22Rv1 (cell line): Measurements from ENCODE around the gene ACTN3.
"Not testable (repeated sequence)": the region's sequence is repeated elsewhere in the genome, so short reads cannot be mapped to it uniquely, and the experiment has no call there.

Source experiments
- H3K27ac ChIP-seq: fragments of 450-650 bp; 2 replicates; pipeline ENCODE4 v1.5.1; 2017
- ZFX ChIP-seq: fragments of 450-650 bp; IDR thresholded peaks from 2 replicates; pipeline ENCODE4 v1.6.1; 2017; ENCODE audit warnings: antibody characterized with exemption, borderline replicate concordance
- TF ChIP-seq, protein P1 (sequence below): fragments of 450-650 bp; IDR thresholded peaks from 2 replicates; pipeline ENCODE4 v1.5.1; 2017; ENCODE audit warnings: mild to moderate bottlenecking

ACTN3 gene

DNA sequence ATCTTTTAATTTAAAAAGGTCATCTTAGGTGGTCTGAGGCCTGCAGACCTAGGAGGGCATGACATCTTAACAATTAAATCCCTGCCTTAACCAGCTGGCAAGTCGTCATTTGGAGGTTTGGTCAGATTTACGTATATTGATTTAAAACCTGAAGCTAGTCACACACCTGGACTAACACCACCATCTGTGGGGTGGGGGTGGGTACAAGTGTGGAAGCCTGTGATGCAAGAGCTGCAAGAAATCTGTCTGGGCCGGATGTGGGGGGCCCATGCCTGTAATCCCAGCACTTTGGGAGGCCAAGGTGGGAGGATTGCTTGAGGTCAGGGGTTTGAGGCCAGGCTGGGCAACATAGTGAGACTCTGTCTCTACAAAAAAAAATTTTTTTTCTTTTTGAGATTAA, 34.6 kb downstream of the ACTN3 start:
- TF ChIP-seq, protein P1, sequence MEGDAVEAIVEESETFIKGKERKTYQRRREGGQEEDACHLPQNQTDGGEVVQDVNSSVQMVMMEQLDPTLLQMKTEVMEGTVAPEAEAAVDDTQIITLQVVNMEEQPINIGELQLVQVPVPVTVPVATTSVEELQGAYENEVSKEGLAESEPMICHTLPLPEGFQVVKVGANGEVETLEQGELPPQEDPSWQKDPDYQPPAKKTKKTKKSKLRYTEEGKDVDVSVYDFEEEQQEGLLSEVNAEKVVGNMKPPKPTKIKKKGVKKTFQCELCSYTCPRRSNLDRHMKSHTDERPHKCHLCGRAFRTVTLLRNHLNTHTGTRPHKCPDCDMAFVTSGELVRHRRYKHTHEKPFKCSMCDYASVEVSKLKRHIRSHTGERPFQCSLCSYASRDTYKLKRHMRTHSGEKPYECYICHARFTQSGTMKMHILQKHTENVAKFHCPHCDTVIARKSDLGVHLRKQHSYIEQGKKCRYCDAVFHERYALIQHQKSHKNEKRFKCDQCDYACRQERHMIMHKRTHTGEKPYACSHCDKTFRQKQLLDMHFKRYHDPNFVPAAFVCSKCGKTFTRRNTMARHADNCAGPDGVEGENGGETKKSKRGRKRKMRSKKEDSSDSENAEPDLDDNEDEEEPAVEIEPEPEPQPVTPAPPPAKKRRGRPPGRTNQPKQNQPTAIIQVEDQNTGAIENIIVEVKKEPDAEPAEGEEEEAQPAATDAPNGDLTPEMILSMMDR = no peak
- TF ChIP-seq ZFX = no peak
- no peak overlapping the region for H3K27ac ChIP-seq

DNA sequence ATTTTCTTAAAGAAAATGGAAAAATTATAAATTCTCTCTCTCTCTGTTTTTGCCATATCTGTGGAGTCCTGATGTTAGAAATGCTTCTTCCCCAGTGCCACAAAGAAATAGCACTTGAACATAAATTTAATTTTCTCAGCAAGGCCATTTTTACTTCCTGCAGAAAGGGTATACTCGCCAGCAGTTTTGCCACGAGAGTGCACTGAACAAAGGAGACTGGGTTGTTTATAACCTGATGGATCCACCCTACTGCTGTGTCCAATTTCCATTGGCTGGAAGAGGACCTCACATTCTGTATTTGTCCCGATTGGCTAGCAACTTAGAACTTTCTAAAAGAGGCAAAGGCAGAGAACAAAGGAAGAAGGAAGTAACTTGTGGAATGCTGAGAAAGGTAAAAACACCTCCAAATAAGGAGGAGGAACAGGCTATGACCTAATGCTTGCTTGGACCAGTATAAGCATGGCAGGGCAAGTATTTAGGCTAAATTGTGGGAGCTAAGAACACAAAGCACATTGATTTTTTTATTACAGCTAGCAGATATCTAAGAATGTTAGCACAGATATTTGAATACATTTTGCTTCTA, 36.0 kb downstream of the ACTN3 start:
- H3K27ac ChIP-seq = not testable (repeated sequence)

DNA sequence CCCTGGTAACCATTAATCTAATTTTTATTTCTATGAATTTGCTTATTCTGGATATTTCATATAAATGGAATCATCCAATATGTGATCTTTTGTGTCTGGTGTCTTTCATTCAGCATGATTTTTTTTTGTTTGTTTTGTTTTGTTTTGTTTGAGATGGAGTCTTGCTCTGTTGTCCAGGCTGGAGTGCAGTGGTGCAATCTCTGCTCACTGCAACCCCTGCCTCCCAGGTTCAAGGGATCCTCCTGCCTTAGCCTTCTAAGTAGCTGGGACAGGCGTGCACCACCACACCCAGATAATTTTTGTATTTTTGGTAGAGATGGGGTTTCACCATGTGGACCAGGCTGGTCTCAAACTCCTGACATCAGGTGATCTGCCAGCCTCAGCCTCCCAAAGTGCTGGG, 38.7 kb downstream of the ACTN3 start:
- H3K27ac ChIP-seq = not testable (repeated sequence)

DNA sequence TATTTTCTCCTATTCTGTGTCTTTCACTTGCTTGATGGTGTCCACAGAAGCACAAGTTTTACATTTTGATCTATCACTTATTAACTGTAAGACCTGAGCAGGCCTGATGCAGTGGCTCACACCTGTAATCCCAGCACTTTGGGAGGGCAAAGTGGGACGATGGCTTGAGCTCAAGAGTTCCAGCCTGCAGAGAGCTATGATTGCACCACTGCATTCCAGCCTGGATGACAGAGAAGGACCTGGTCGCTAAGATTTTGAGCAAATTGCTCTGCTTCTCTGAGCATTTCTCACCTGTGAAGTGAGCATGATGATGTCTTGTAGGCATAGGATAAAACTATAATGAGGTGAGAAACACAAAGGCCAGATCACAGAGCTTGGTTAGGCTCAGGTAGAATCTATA, 39.4 kb downstream of the ACTN3 start:
- no peak for TF ChIP-seq ZFX
- TF ChIP-seq, protein P1 = no peak
- no peak overlapping the region for H3K27ac ChIP-seq

DNA sequence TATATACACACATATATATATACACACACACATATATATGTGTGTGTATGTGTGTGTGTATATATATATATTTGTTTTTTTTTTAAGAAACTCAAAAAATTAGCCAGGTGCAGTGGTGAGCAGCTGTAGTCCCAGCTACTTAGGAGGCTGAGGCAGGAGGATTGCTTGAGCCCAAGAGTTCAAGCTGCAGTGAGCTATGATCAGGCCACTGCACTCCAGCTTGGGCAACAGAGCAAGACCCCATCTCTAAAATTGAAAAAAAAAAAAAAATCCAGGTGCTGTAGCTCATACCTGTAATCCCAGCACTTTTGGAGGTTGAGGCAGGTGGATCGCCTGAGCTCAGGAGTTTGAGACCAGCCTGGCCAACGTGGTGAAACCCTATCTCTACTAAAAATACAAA, 42.6 kb downstream of the ACTN3 start:
- not testable (repeated sequence) for H3K27ac ChIP-seq

DNA sequence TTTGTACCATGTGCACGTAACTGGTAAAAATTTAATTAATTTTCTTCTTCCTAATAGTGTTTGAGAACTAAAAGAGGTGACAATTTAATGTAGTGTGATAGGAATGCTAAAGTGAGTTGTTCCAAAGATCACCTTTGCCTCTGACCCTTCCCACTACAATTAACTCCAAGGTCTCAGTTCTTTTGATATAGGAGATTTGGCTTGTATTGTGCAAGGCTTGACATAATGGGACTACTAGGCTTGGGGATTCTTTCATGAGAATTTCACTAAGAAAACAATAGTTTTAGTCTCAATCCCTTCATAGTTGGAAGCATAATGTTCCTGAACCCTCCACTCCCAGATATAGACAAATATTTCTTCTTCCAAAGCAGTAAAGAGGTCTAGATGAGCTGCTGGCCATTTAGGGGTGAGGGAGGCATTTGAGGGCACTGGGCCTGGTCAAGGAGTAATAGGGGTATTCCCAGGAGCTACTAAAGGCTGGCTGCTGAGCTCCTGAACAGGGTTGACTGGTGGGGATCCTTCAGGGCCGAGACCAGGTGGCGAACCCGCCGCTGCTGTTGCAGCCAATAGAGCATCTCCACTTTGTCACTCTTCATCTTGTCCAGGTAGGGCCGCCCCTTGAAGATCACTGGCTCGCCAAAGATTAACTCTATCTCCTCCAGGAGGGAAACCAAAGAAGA, 43.4 kb downstream of the ACTN3 start:
- no peak for TF ChIP-seq ZFX
- TF ChIP-seq, protein P1 = no peak
- H3K27ac ChIP-seq = no peak overlapping the region

DNA sequence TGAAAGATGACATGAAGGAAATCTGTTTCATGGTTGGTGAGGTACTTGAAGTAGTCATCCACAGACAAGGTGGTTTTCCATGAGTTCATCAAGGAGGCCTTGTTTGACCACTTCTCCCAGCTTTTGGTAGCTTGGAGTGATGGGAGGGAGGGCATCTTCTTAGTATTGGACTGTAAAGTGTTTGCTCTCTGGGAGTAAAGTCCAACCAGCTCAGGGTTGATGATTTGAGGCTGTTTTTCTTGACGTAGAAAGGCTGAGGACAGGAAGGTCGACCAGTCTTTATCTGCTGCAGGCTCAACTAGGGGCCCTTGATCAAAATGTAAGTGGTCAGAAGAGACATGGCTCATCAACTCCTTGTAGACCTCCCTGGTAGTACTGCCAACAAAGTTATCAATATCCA, 44.5 kb downstream of the ACTN3 start:
- TF ChIP-seq, protein P1 = no peak
- H3K27ac ChIP-seq = no peak overlapping the region

DNA sequence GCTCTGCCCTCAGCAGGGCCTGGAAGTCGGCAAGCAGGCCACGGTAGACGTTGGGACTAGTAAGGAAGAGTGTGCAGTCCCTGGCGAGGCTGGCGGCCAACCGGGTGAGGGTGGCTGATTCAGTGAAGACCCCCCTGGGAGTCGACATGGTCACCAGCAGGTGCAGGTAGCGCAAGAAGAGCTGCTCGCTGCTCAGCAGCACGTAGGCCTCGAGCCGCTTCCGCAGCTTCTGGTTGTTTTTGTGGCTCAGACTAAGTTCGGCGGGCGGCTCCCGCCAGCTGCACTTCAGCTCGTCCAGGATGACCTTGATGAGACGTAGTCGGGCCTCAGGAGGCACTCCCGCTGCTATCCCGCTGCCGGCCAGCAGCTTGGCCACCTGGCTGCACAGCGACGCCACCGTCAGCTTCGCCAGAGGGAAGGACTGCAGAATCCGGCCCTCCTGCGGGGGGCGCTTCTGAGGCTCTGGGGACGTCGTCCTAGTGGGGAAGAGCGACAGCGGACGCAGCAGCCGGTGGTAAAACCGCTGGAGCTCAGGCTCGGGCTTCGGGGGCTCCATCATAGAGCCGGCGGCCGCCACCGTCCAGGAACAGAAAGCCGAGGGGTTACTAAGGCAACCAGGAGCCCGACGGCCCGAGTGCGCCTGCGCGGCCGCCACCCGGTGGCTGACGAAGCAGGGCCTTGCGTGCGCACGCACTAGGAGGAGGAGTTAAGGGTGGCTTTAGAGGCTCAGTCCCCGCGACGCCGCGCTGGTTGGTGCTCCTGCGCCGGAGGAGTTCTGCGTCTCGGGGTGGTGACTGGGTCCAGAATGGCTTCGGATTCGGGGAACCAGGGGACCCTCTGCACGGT, 46.0 kb downstream of the ACTN3 start, which contains the start of the genes CCDC87 and CCS:
CCDC87 (minus strand) TSS at position 607 of the 846 bp plus-strand sequence; CDS start at position 559, 48 bp downstream.
CCS (plus strand) TSS at position 729 of the 846 bp plus-strand sequence; CDS start at position 806, 77 bp downstream.
- TF ChIP-seq ZFX = no peak
- TF ChIP-seq, protein P1 = peak; percentile 82
- peak within 1 kb of the TSS; percentile 56 for H3K27ac ChIP-seq

DNA sequence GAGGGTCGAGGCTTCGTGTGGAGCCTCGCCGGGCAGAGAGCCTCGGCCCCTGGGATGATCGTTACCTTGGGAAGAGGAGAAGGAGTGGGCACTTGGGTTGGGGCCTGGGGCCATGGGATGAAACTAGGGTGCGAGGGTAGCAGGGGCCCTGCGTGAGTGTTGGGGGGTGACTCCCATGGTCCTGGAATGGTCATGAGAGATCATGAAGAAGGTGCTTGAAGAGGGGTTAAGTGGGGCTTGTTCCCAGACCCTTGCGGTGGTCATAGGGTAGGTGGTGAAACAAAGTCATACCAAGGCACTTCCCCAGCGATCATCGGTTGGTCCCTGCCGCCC, 46.6 kb downstream of the ACTN3 start:
- TF ChIP-seq ZFX = no peak
- TF ChIP-seq, protein P1 = no peak
- H3K27ac ChIP-seq = peak overlapping the region; percentile 56
